Measurements from ENCODE around the gene ATP8A2. TPM values are rescaled to one million over a fixed set of nuclear protein-coding genes. Genes with fewer than 3 reads are reported as not detected.

The ATP8A2 gene
- total RNA-seq, 1 donor from 2014 or later, result 0.27 TPM

DNA sequence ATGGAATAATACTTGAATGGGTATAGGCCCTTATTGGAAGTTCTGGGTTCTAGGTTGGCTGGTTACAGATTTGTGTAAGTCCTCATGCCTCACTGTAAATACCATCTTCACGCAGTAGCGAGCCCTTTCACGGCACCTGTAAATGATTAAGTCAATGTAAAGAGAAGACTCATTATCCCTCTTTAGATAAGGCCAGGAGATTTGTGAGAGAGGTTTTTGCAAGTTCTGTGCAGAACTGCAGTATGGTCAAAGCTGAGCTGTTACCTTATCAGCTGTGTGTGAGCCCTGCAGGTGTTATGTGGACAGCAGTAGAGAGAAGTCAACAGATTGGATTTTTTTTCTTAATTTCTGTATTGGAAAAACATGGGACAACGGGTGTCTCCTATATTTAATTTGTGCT lies 538.5 kb downstream of the ATP8A2 start:
- H3K9me3 ChIP-seq (replicated peaks), result no peaks in the 10 kb centered on the region
- TF ChIP-seq, protein P1, sequence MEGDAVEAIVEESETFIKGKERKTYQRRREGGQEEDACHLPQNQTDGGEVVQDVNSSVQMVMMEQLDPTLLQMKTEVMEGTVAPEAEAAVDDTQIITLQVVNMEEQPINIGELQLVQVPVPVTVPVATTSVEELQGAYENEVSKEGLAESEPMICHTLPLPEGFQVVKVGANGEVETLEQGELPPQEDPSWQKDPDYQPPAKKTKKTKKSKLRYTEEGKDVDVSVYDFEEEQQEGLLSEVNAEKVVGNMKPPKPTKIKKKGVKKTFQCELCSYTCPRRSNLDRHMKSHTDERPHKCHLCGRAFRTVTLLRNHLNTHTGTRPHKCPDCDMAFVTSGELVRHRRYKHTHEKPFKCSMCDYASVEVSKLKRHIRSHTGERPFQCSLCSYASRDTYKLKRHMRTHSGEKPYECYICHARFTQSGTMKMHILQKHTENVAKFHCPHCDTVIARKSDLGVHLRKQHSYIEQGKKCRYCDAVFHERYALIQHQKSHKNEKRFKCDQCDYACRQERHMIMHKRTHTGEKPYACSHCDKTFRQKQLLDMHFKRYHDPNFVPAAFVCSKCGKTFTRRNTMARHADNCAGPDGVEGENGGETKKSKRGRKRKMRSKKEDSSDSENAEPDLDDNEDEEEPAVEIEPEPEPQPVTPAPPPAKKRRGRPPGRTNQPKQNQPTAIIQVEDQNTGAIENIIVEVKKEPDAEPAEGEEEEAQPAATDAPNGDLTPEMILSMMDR (IDR thresholded peaks at IDR 0.05; ENCODE audit: borderline replicate concordance), result no peak
- no peaks in the 10 kb centered on the region for H3K4me1 ChIP-seq
- intact Hi-C loops (cut with micrococcal nuclease), result no loop called here
- no peak overlapping the region for H3K4me3 ChIP-seq
- no peak overlapping the region for H3K27ac ChIP-seq (replicated peaks)
- H3K27me3 ChIP-seq (ENCODE audit: low read depth), result peaks cover 22% of the 10 kb centered on the region
- no peaks in the 10 kb centered on the region for H3K36me3 ChIP-seq
- DNase-seq, result no peak

DNA sequence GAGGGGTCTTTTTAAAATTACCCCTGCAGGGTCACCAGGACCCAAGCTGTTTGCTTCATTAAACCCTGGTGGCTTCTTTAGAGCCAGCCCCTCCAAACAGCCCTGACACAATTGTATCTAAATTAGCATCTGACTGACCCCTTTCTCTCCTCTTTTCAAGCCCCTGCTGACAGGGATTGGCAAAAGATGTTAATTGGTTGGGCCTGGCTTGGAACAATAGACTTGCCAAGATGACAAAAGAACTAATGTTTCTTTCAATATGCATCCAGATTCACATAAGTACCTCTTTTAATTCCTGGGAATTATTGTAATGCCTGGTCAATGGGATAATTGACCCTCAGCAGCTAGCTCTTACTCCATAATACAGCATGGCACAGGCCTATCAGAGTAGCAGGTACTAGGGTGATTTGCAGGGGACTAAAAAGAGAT lies 539.2 kb downstream of the ATP8A2 start:
- Histone ChIP-seq H3K9me3 (replicated peaks) (no peaks in the 10 kb centered on the region), H3K27me3 (ENCODE audit: low read depth) (peaks cover 29% of the 10 kb centered on the region), H3K27ac (replicated peaks) (no peak overlapping the region), H3K36me3 (no peaks in the 10 kb centered on the region), H3K4me1 (no peaks in the 10 kb centered on the region), H3K4me3 (no peak overlapping the region)
- no peak for DNase-seq
- TF ChIP-seq, protein P1 (IDR thresholded peaks at IDR 0.05; ENCODE audit: borderline replicate concordance), result no peak
- intact Hi-C loops (cut with micrococcal nuclease), result no loop called here

GRCh38 chr13:25912961-25913360 lies 541.2 kb downstream of the ATP8A2 start:
- H3K9me3 ChIP-seq (replicated peaks), result no peaks in the 10 kb centered on the region
- no peak overlapping the region for H3K27ac ChIP-seq (replicated peaks)
- intact Hi-C loops (cut with micrococcal nuclease), result no loop called here
- peaks cover 33% of the 10 kb centered on the region for H3K27me3 ChIP-seq (ENCODE audit: low read depth)
- DNase-seq, result no peak
- TF ChIP-seq, protein P1 (IDR thresholded peaks at IDR 0.05; ENCODE audit: borderline replicate concordance), result no peak
- no peaks in the 10 kb centered on the region for H3K4me1 ChIP-seq
- no peak overlapping the region for H3K4me3 ChIP-seq
- no peaks in the 10 kb centered on the region for H3K36me3 ChIP-seq

GRCh38 chr13:25915840-25916518 lies 544.2 kb downstream of the ATP8A2 start:
- DNase-seq, result no peak
- Histone ChIP-seq H3K36me3 (no peaks in the 10 kb centered on the region), H3K27ac (replicated peaks) (no peak overlapping the region), H3K9me3 (replicated peaks) (no peaks in the 10 kb centered on the region), H3K27me3 (ENCODE audit: low read depth) (peaks cover 51% of the 10 kb centered on the region), H3K4me3 (no peak overlapping the region), H3K4me1 (no peaks in the 10 kb centered on the region)
- TF ChIP-seq, protein P1 (IDR thresholded peaks at IDR 0.05; ENCODE audit: borderline replicate concordance), result no peak
- intact Hi-C loops (cut with micrococcal nuclease), result no loop called here

- no peaks in the 10 kb centered on the region for H3K4me1 ChIP-seq
- H3K27ac ChIP-seq (replicated peaks), result no peak overlapping the region
- DNase-seq, result no peak
- H3K9me3 ChIP-seq (replicated peaks), result no peaks in the 10 kb centered on the region
- no peak overlapping the region for H3K4me3 ChIP-seq
- H3K36me3 ChIP-seq, result no peaks in the 10 kb centered on the region
- H3K27me3 ChIP-seq (ENCODE audit: low read depth), result peaks cover 33% of the 10 kb centered on the region
- TF ChIP-seq, protein P1 (IDR thresholded peaks at IDR 0.05; ENCODE audit: borderline replicate concordance), result no peak
- intact Hi-C loops (cut with micrococcal nuclease), result no loop called here
These were observed 548.5 kb downstream of the ATP8A2 start for GRCh38 chr13:25920277-25920676.

All from left ventricle myocardium inferior (tissue), 1 donor.